MM.1S (cell line): ENCODE results near the gene RUSF1.

Source experiments
- DNase-seq: peaks from one replicate; pipeline ENCODE4 v3.0.0-alpha.2; 2015
- H2AFZ ChIP-seq: fragments of 300-600 bp; sonication (generic); 2 replicates; pipeline ENCODE4 v1.6.0; 2016; ENCODE audit warnings: antibody characterized with exemption, low read length
- H3F3A ChIP-seq: fragments of 300-600 bp; sonication (generic); 2 replicates; pipeline ENCODE4 v1.6.1; 2016; ENCODE audit warnings: mild to moderate bottlenecking, antibody characterized with exemption, low read length, moderate library complexity, mixed read lengths; ENCODE audit not compliant: insufficient read depth
- H3K27ac ChIP-seq: fragments of 300-600 bp; sonication (generic); 2 replicates; pipeline ENCODE4 v1.5.1; 2016; ENCODE audit warnings: mild to moderate bottlenecking, low read length
- H3K27me3 ChIP-seq: fragments of 300-600 bp; sonication (generic); replicated peaks from 2 replicates; pipeline ENCODE4 v1.6.0; 2016; ENCODE audit warnings: low read length; ENCODE audit not compliant: insufficient read depth
- H3K36me3 ChIP-seq: fragments of 300-600 bp; sonication (generic); replicated peaks from 2 replicates; pipeline ENCODE4 v1.6.1; 2016; ENCODE audit warnings: mild to moderate bottlenecking, low read length, mixed read lengths; ENCODE audit not compliant: insufficient read depth
- H3K4me1 ChIP-seq: fragments of 300-600 bp; sonication (generic); 2 replicates; pipeline ENCODE4 v1.6.1; 2016; ENCODE audit warnings: low read length, mixed read lengths
- H3K4me2 ChIP-seq: fragments of 300-600 bp; sonication (generic); 2 replicates; pipeline ENCODE4 v1.6.0; 2016; ENCODE audit warnings: low read depth, low read length
- H3K4me3 ChIP-seq: fragments of 300-600 bp; sonication (generic); 2 replicates; pipeline ENCODE4 v1.5.1; 2016; ENCODE audit warnings: low read length, mixed read lengths
- H3K79me2 ChIP-seq: fragments of 300-600 bp; sonication (generic); 2 replicates; pipeline ENCODE4 v1.6.1; 2016; ENCODE audit warnings: mixed run types, low read length, mixed read lengths
- H3K9ac ChIP-seq: fragments of 300-600 bp; sonication (generic); 2 replicates; pipeline ENCODE4 v1.6.1; 2016; ENCODE audit warnings: low read length, mixed read lengths
- H3K9me2 ChIP-seq: fragments of 300-600 bp; sonication (generic); replicated peaks from 2 replicates; pipeline ENCODE4 v1.6.1; 2016; ENCODE audit warnings: mild to moderate bottlenecking, low read length, mixed read lengths; ENCODE audit not compliant: insufficient read depth
- H3K9me3 ChIP-seq: fragments of 300-600 bp; sonication (generic); replicated peaks from 2 replicates; pipeline ENCODE4 v1.6.1; 2016; ENCODE audit warnings: mild to moderate bottlenecking, low read length, mixed read lengths; ENCODE audit not compliant: insufficient read depth
- H4K20me1 ChIP-seq: fragments of 300-600 bp; sonication (generic); 2 replicates; pipeline ENCODE4 v1.6.1; 2016; ENCODE audit warnings: mild to moderate bottlenecking, low read length, moderate library complexity, mixed read lengths; ENCODE audit not compliant: insufficient read depth
- EZH2 ChIP-seq: fragments of 300-600 bp; sonication (generic); optimal IDR thresholded peaks from 2 replicates; pipeline ENCODE3; 2017; ENCODE audit warnings: low read depth, mild to moderate bottlenecking, antibody characterized with exemption, low read length, mixed read lengths
- EZH2phosphoT487 ChIP-seq: fragments of 300-600 bp; sonication (generic); IDR thresholded peaks from 2 replicates; pipeline ENCODE4 v1.6.1; 2018; ENCODE audit warnings: antibody characterized with exemption, low read length
- TF ChIP-seq, protein P1 (sequence below): fragments of 300-600 bp; sonication (generic); IDR thresholded peaks from 2 replicates; pipeline ENCODE4 v1.5.1; 2016; ENCODE audit warnings: antibody characterized with exemption, low read length, mixed read lengths

RUSF1 gene

DNA sequence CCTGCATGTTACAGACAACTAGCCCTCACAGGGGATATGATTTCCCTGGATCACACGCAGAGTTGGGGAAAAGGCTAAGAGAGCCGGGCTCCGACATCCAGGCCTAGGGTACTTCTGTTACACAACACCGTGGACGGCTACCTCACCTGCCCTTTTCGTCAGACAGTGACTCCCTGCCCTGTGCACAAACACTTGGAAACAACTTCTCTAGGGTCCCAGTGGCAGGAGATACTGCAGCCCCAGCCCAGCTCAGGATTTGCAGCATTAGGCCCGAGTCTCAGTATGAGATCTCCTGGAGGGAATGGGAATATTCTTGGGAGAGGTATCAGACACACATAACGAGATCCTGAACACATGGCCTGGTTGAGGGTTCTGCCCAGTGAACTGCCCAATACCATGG lies 8.3 kb downstream of the RUSF1 start:
- Histone ChIP-seq H4K20me1 (no peaks in the 10 kb centered on the region), H3F3A (no peaks in the 10 kb centered on the region), H3K9ac (no peak overlapping the region), H3K9me3 (no peaks in the 10 kb centered on the region), H3K4me3 (no peak overlapping the region), H2AFZ (no peak overlapping the region), H3K36me3 (no peaks in the 10 kb centered on the region), H3K27ac (no peak overlapping the region), H3K79me2 (no peaks in the 10 kb centered on the region), H3K4me2 (no peak overlapping the region), H3K9me2 (no peaks in the 10 kb centered on the region), H3K4me1 (no peaks in the 10 kb centered on the region), H3K27me3 (no peaks in the 10 kb centered on the region)
- no peak for DNase-seq
- TF ChIP-seq, protein P1, sequence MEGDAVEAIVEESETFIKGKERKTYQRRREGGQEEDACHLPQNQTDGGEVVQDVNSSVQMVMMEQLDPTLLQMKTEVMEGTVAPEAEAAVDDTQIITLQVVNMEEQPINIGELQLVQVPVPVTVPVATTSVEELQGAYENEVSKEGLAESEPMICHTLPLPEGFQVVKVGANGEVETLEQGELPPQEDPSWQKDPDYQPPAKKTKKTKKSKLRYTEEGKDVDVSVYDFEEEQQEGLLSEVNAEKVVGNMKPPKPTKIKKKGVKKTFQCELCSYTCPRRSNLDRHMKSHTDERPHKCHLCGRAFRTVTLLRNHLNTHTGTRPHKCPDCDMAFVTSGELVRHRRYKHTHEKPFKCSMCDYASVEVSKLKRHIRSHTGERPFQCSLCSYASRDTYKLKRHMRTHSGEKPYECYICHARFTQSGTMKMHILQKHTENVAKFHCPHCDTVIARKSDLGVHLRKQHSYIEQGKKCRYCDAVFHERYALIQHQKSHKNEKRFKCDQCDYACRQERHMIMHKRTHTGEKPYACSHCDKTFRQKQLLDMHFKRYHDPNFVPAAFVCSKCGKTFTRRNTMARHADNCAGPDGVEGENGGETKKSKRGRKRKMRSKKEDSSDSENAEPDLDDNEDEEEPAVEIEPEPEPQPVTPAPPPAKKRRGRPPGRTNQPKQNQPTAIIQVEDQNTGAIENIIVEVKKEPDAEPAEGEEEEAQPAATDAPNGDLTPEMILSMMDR: no peak
- TF ChIP-seq EZH2phosphoT487 (no peak), EZH2 (no peak)

DNA sequence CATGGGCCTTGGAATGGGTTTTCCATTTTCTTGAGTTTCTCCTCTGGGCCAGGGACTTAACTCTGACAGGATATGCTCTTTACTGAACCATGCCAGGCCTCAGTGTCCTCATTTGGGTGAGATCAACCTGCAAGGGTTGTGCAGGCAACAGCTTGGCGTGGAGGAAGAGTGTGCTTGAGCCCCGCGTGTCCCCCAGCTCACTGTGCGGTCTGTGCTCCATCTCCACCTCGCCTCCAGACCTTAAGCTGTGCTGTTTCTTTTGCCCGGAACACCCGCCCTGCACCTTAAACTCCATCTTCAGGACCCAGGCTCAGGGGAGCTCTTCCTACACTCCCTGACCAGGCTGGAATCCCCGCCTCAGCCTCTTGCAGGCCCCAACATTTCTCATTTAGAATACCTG lies 9.7 kb downstream of the RUSF1 start:
- no peaks in the 10 kb centered on the region for H3K27me3 ChIP-seq
- H3K9me2 ChIP-seq: no peaks in the 10 kb centered on the region
- H3K4me2 ChIP-seq: no peak overlapping the region
- H3K36me3 ChIP-seq: no peaks in the 10 kb centered on the region
- H4K20me1 ChIP-seq: no peaks in the 10 kb centered on the region
- H3K79me2 ChIP-seq: no peaks in the 10 kb centered on the region
- no peak overlapping the region for H3K27ac ChIP-seq
- no peak for DNase-seq
- no peak overlapping the region for H3K4me3 ChIP-seq
- no peak for TF ChIP-seq EZH2
- TF ChIP-seq, protein P1: no peak
- no peak for TF ChIP-seq EZH2phosphoT487
- H3K9me3 ChIP-seq: no peaks in the 10 kb centered on the region
- H3F3A ChIP-seq: no peaks in the 10 kb centered on the region
- no peak overlapping the region for H3K9ac ChIP-seq
- no peak overlapping the region for H2AFZ ChIP-seq
- H3K4me1 ChIP-seq: no peaks in the 10 kb centered on the region

DNA sequence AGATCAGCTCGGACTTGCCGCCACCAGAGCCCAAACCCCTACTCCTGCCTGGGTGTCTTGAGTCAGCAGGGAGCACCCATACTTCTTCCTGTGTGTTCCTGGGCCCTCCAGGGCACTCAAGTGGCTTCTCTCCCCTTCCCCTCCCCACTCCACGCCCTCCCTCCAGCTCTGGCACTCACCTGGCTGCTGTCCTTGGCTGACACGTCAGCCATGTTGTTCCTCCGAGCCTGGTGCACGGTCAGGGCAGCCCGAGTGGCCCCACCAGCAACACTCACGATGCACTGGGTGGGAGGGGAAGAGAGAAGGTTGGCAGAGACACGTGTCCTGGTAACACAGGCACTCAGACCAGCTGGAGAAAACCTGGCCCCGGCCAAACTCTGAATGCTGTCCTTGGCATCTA lies 11.5 kb downstream of the RUSF1 start:
- H2AFZ ChIP-seq: no peak overlapping the region
- no peak for TF ChIP-seq EZH2
- TF ChIP-seq, protein P1: no peak
- TF ChIP-seq EZH2phosphoT487: no peak
- H4K20me1 ChIP-seq: no peaks in the 10 kb centered on the region
- H3K9ac ChIP-seq: no peak overlapping the region
- H3K4me3 ChIP-seq: no peak overlapping the region
- no peaks in the 10 kb centered on the region for H3K36me3 ChIP-seq
- no peaks in the 10 kb centered on the region for H3K79me2 ChIP-seq
- H3K9me3 ChIP-seq: no peaks in the 10 kb centered on the region
- DNase-seq: no peak
- no peaks in the 10 kb centered on the region for H3K4me1 ChIP-seq
- no peak overlapping the region for H3K27ac ChIP-seq
- H3F3A ChIP-seq: no peaks in the 10 kb centered on the region
- no peaks in the 10 kb centered on the region for H3K9me2 ChIP-seq
- H3K4me2 ChIP-seq: no peak overlapping the region
- H3K27me3 ChIP-seq: no peaks in the 10 kb centered on the region
